Measurements from ENCODE around the gene C10orf120.

C10orf120 gene

GRCh38 chr10:122660696-122661095, 39.0 kb downstream of the C10orf120 start:
- DNase-seq (ENCODE audit: low read depth, low spot score): no peak

- DNase-seq (ENCODE audit: low read depth, low spot score): no peak
These were observed 40.0 kb downstream of the C10orf120 start for GRCh38 chr10:122659651-122660050.

- DNase-seq (ENCODE audit: low read depth, low spot score): no peak
These were observed 40.5 kb downstream of the C10orf120 start for GRCh38 chr10:122659126-122659525.

- no peak for DNase-seq (ENCODE audit: low read depth, low spot score)
These were observed 41.1 kb downstream of the C10orf120 start for GRCh38 chr10:122658356-122659049.

GRCh38 chr10:122657729-122658128, 41.9 kb downstream of the C10orf120 start:
- DNase-seq (ENCODE audit: low read depth, low spot score): no peak

GRCh38 chr10:122657255-122657654, 42.4 kb downstream of the C10orf120 start:
- no peak for DNase-seq (ENCODE audit: low read depth, low spot score)

- DNase-seq (ENCODE audit: low read depth, low spot score): no peak
These were observed 42.9 kb downstream of the C10orf120 start for GRCh38 chr10:122656741-122657140.

GRCh38 chr10:122656308-122656705, 43.3 kb downstream of the C10orf120 start:
- no peak for DNase-seq (ENCODE audit: low read depth, low spot score)

- DNase-seq (ENCODE audit: low read depth, low spot score): no peak
These were observed 43.9 kb downstream of the C10orf120 start for GRCh38 chr10:122655524-122656307.

- DNase-seq (ENCODE audit: low read depth, low spot score): no peak
These were observed 49.3 kb downstream of the C10orf120 start for GRCh38 chr10:122650331-122650730.

GRCh38 chr10:122649903-122650302, 49.7 kb downstream of the C10orf120 start:
- DNase-seq (ENCODE audit: low read depth, low spot score): no peak

GRCh38 chr10:122648599-122649428, 50.8 kb downstream of the C10orf120 start:
- no peak for DNase-seq (ENCODE audit: low read depth, low spot score)

Measured in activated naive CD8-positive, alpha-beta T cell treated with anti-CD3 and anti-CD28 coated beads, Interleukin-2, amount 50 U/mL, for 16 hours (primary cell).